ENCODE results near the gene RHBDL1.

RHBDL1 gene

GRCh38 chr16:637081-638018 is 38.1 kb upstream of the RHBDL1 start:
- peak in 2 of 6 experiments; percentile 89 to 93 for DNase-seq

- no peak for DNase-seq
Observed at GRCh38 chr16:638034-638543, 37.4 kb upstream of the RHBDL1 start.

- DNase-seq, result no peak
Observed at GRCh38 chr16:638836-639235, 36.6 kb upstream of the RHBDL1 start.

GRCh38 chr16:640614-641013 is 34.9 kb upstream of the RHBDL1 start:
- no peak for DNase-seq

- DNase-seq, result peak in 5 of 6 experiments; percentile 27 to 57 (median 36)
Observed at GRCh38 chr16:641326-642188, 33.9 kb upstream of the RHBDL1 start, which contains the start of gene MCRIP2. MCRIP2 (plus strand) TSS chr16:641828; CDS start chr16:641992, 164 bp downstream.

GRCh38 chr16:642189-643049 is 33.1 kb upstream of the RHBDL1 start:
- peak in 3 of 6 experiments; percentile 31 to 46 (median 33) for DNase-seq

DNA sequence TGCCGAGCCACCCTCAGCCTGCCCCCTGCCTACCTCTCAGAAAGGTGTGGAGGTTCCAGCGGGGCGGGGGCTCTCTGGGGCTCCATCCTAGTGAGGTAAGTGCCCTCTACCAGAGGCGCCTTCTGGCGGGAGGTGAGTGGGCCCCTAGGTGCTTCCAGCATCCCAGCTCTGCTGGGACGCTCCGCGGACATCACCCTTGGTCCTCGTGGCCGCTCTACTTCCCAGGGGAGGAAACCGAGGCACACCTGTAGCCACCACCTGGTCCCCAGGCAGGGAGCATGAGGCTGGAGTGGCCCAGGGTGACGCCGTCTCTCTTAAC is 32.5 kb upstream of the RHBDL1 start:
- DNase-seq, result no peak

DNA sequence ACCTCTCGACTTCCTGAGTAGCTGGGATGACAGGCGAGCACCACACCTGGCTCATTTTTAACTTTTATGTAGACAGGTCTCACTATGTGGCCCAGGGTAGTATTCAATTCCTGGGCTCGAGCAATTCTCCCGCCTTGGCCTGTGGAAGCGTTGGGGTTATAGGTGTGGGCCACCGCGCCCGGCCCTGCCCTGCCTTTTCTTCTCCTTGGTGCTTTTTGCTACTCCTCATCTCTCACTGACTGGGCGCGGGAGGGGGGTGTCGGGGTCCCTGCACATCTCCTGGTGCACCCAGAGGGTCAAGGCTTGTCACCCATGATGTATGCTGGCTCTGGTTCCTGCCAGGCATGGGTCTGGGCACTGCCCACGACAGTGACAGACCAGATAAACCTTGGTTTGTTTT is 30.9 kb upstream of the RHBDL1 start:
- DNase-seq, result no peak

DNA sequence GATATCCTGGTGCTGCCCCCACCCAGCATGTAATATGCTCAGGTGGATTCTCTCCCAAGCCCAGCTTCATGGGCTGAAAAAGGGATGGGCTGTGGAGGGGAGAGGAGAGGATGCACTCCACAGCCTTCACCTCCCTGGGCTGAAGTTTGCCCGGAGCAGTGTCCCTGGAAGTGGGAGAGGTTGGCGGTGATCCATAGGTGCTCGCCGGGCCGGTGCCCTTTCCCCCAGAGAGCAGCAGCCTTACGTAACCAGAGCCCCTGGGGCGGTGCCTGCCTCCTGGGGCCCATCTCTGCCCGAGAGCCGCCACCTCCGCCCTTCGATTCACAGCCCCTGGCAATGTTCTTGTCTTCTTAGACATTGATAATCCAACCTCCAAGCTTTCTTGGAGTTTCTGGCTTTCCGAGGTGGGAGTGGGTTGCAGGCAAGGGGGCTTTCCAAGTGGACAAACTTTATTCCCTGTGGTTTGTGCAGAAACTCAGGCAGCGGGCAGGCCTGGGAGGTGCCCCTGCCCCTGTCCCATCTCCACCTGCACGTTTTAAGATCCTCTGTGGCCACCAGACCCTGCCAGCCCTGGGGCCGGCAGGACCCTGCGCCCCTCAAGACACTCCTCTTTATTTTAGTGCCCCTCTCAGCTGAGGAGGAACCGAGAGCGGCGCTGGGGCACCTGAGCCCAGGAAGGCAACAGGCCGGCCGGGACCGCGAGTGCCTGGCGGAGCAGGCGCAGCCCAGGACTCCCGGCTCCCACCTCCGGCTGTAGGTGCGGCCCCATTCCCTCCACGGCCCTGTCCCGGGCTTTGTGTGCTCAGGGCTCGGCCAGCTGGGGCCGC is 29.4 kb upstream of the RHBDL1 start:
- no peak for DNase-seq

- no peak for DNase-seq
Observed at GRCh38 chr16:646679-647172, 28.7 kb upstream of the RHBDL1 start.

DNA sequence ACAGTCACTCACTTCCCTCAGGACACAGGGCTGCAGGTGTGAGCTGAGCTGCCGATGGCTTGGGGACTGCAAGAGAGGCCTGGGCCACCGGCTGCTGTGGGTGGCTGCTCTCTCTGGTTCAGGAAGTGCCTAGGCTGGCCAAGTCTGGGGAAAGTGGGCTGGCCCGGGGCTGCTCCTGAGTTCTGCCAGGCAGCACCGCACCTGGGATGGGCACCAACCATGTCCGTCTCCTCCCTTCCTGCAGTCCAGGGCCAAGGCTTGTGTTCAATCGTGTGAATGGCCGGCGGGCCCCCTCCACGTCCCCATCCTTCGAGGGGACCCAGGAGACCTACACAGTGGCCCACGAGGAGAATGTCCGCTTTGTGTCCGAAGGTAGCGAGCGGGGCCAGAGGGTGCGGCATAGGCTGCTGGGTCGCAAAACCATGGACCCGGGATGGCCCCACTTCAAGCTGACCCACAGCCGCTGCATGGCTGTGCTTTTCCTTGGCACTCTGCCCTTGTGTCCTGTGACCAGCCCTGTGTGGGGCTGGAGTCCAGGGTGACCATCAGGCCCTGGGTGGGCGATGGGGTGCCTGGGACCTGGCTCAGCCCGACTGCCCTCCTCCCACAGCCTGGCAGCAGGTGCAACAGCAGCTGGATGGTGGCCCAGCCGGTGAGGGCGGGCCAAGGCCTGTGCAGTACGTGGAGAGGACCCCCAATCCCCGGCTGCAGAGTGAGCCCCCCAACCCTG is 28.1 kb upstream of the RHBDL1 start:
- no peak for DNase-seq

DNA sequence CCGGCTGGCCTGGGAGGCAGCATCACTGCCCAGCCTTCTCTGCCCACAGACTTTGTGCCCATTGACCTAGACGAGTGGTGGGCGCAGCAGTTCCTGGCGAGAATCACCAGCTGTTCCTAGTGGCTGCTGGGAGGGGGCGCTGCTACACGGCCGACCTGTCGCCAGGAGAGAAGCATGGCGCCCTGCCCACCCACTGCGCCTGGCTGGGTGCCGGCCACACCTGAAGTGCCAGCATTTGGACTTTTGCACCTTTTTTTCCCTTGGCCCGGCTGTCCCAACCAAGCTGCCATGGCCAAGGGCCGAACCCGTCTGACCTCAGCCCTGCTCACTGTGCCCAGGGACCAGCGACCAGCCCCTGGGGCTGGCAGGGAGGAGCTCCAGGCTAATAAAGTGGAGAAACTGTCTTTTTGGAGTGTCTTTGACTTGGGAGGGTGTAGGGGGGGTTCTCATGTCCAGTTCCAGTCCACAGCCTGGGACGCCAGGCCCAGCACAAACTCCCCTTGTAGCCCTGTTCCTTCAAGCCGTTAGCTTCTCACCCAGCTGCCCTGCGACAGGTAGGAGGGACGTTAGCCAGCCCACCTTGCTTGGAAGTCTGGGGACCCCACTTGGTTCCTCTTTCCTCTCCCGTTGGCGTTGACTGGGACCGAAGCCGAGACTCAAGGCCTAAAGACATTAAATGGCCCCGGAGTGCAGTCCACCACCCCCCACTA is 27.2 kb upstream of the RHBDL1 start:
- DNase-seq, result peak in 1 of 6 experiments; percentile 19

DNA sequence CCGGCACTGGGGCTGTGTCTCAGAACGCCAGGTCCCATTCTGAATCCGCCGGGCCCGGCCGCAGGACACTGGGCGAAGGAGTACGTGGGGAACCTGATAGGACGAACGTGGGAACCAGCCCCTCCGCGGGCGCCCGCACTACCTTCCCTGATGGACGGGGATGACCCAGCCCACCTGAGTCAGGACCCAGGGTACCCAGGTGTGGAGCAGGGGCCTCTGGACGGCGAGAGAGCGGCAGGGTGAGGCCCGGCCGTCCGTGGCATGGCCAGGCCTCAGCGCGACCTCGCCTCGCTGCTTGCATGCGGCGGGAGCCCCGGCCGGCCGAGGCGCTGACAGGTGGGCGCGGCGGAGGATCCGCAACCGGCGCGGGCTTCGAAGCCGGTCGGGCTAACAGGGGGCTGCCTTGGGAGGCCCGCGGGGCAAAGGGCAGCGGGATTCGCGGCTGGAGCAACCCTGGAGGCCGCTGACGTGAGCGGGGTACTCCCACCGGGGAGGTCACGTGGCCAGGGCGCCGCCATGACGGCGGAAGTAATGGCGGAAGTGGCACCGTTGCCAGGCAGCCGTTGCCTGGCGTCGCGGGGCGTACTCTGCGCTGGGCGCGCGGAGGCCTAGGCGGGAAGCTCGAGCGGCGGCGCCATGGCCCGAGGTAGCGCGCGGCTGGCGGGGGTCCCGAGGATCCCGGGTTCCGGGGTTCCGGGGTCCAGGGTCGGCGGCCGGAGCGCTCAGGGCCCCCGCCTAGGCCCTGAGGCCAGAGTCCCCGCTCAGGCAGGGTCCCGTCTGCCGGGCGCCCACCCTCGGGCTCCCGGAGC is 26.5 kb upstream of the RHBDL1 start, which contains the start of gene WDR90:
TSS of gene WDR90 (plus strand) at position 585 of the 809 bp plus-strand sequence. CDS start at position 637, 52 bp downstream.
- peak; percentile 83 to 92 (median 87) for DNase-seq

DNA sequence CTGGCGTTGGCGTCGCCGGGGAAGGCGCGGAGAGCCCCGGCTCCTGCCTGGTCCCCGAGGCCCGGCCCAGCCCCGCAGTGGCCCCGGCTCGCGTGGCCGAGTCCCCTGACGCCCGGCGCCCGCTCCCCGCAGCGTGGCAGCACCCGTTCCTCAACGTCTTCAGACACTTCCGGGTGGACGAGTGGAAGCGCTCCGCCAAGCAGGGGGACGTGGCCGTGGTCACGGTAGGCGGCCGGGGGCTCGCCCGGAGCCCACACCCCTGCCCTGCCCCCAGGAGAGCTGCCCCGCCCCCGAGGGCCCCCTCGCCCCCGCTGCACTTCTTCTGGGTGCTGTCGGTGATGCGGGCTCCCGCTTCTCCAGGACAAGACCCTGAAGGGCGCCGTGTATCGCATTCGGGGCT is 25.8 kb upstream of the RHBDL1 start:
- DNase-seq, result no peak

GRCh38 chr16:651844-652243 is 23.6 kb upstream of the RHBDL1 start:
- no peak for DNase-seq

DNA sequence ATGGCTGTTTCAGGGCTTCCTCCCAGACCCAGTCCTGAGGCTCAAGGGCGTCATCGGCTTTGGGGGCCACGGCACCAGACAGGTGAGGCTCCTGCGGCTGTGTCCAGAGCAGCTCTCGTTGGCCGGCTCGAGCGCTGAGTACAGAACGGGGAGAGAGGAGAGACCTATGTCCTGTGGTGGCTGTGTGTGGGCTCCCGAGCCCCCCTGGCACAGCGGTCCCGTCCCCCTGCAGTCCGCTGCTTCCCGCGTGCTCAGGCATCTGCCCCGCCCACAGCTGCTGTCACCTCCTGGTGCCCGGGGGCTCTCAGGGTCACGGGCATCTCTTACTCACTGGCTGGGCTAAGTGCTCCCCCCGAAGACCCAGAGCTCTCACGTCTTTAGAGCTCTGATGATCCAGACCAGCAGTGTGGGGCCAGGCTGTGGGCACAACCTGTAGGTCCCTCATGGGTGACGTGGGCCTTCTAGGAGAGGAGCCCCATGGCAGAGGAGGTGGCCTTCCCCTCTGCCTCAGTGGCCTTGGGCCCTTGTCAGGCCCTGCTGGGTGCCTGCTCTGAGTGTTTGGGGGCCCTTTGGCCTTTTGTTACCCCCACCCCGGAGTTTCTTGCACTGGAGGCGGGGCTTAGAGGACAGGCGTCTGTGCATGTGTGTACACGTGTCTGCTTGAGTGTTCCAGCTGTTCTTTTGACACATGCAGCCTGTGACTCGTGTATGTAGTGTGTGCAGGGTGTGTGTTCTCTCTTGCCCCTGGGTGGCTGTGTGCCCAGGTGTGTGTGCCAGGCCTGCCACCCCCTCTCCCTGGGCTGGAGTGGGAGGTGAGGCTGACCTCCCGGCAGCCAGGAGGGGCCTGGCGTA is 22.8 kb upstream of the RHBDL1 start:
- DNase-seq, result no peak

DNA sequence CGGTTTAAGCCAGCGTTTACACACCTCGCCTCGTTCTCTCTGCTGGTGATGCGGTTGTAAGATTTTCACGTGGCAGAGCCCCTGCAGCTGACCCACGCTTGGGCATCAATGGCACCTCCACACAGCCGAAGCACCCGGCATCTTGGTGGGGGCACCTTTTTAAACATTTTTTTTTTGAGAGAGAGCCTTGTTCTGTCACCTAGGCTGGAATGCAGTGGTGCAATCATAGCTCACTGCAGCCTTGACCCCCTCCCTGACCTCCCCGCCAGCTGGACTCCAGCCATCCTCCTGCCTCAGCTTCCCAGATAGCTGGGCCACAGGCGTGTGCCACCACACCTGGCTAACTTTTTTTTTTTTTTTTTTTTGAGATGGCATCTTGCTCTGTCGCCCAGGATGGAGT is 21.4 kb upstream of the RHBDL1 start:
- DNase-seq, result no peak

DNA sequence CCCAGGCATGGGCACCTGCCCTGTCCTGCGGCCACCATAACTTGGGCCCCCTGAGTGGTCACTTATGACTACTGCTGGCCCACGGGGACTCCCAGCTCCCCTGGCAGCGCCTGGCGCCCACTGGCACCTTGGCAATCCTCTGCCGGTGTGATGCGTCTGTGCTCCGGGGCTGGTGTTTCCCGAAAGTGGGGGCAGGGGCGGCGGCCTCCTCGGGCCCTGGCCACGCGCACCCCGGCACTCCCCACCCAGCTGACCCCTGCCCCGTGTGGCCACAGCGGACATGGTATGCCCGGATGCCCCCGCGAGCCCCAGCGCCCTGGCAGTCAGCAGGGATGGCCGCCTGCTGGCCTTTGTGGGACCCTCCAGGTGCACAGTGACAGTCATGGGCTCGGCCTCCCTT is 18.0 kb upstream of the RHBDL1 start:
- no peak for DNase-seq

All from stimulated activated naive CD4-positive, alpha-beta T cell (primary cell).